K562 (cell line): Measurements from ENCODE around the gene MFN1. TPM values are rescaled to one million over a fixed set of nuclear protein-coding genes. Genes with fewer than 3 reads are reported as not detected.

ENCODE experiments used
- ATAC-seq: fragments of 200-7000 bp; cut with Tn5 transposase; 3 replicates; pipeline ENCODE4 v1.9.1; 2020; ENCODE audit warnings: moderate library complexity
- BruUV-seq: library from RNA; stranded (reverse); fragments of 400-500 nt; replicated peaks from 2 replicates; lab custom pipeline; 2021; lab: Mats Ljungman, UMichigan
- CTCF ChIA-PET: fragments of 300-600 bp; formaldehyde crosslinking; extraction: SDS; loops from one replicate; lab custom pipeline; 2021; ENCODE audit warnings: low intra/inter-chr PET ratio; lab: Yijun Ruan, JAX
- POLR2A ChIA-PET: fragments of 300-600, 350-650 bp; sonication (Branson Sonifier 250); formaldehyde crosslinking; extraction: SDS; loops from one replicate; lab custom pipeline; 2021; ENCODE audit warnings: antibody characterized with exemption, inconsistent platforms; lab: Yijun Ruan, JAX
- DNase-seq, 4 experiments: peaks; one replicate each; pipeline versions ENCODE4 v3.0.0 to v3.0.0-alpha.2; 2011 to 2018; ENCODE audit warnings: low spot score in 3 of 4, mixed read lengths in 3 of 4; ENCODE audit errors: extremely low read depth in 1 of 4
- FAIRE-seq: peaks from 2 replicates; lab custom pipeline; 2011; peaks lifted over from hg19 to GRCh38; lab: Jason Lieb, UNC
- H2AFZ ChIP-seq: 2 replicates; pipeline ENCODE4 v1.6.0; 2011; ENCODE audit warnings: low read depth, low read length, control low read depth, inconsistent platforms
- H3K27ac ChIP-seq: fragments of 200-600 bp; 3 replicates; pipeline ENCODE4 v1.8.0; 2011; ENCODE audit warnings: low read depth, mild to moderate bottlenecking, control low read depth, inconsistent platforms, low read length, moderate library complexity, mixed read lengths; ENCODE audit errors: extremely low read depth
- H3K27me3 ChIP-seq, 2 experiments: fragments of 300-600 bp in 1 of 2; 2 replicates in 1 of 2; 3 replicates in 1 of 2; pipeline versions ENCODE4 v1.6.0 to v1.8.0; 2011; ENCODE audit warnings: inconsistent platforms in 2 of 2, low read length in 2 of 2, mild to moderate bottlenecking in 1 of 2, mixed read lengths in 1 of 2, moderate library complexity in 1 of 2; ENCODE audit not compliant: control insufficient read depth in 2 of 2, insufficient read depth in 2 of 2
- H3K36me3 ChIP-seq: fragments of 300-600 bp; 3 replicates; pipeline ENCODE4 v1.8.0; 2011; ENCODE audit warnings: mild to moderate bottlenecking, low read length, inconsistent platforms; ENCODE audit not compliant: control insufficient read depth, insufficient read depth
- H3K4me1 ChIP-seq, 2 experiments: fragments of 200-600 bp in 1 of 2; replicated peaks in 1 of 2; 2 replicates in 1 of 2; 3 replicates in 1 of 2; pipeline versions ENCODE4 v1.5.1 to v1.8.0; 2011; ENCODE audit warnings: inconsistent platforms in 2 of 2, low read length in 2 of 2, mild to moderate bottlenecking in 1 of 2, mixed read lengths in 1 of 2, moderate library complexity in 1 of 2; ENCODE audit not compliant: control insufficient read depth in 2 of 2, insufficient read depth in 2 of 2
- H3K4me2 ChIP-seq: 2 replicates; pipeline ENCODE4 v1.6.1; 2011; ENCODE audit warnings: low read length, control low read depth, inconsistent platforms, mixed read lengths; ENCODE audit not compliant: insufficient read depth
- H3K4me3 ChIP-seq: fragments of 200-600 bp; sonication (generic), shearing (Covaris generic); 2 replicates; pipeline ENCODE4 v1.5.1; 2016; ENCODE audit warnings: control low read depth, inconsistent platforms
- H3K79me2 ChIP-seq: fragments of 200-600 bp; 3 replicates; pipeline ENCODE4 v1.8.0; 2011; ENCODE audit warnings: low read length, inconsistent platforms; ENCODE audit not compliant: control insufficient read depth, insufficient read depth
- H3K9ac ChIP-seq, 2 experiments: 2 replicates each; pipeline versions ENCODE4 v1.6.0 to v1.6.1; 2011; ENCODE audit warnings: low read depth in 2 of 2, low read length in 2 of 2, control low read depth in 1 of 2, inconsistent platforms in 1 of 2, mild to moderate bottlenecking in 1 of 2, mixed read lengths in 1 of 2; ENCODE audit not compliant: insufficient read depth in 1 of 2
- H3K9me1 ChIP-seq: one replicate; pipeline ENCODE4 v1.6.0; 2011; ENCODE audit warnings: inconsistent platforms, mild to moderate bottlenecking, low read length, moderate library complexity; ENCODE audit not compliant: control insufficient read depth, insufficient read depth
- H3K9me3 ChIP-seq: replicated peaks from 2 replicates; pipeline ENCODE4 v1.5.1; 2011; ENCODE audit warnings: low read depth, low read length, inconsistent platforms; ENCODE audit not compliant: control insufficient read depth, insufficient read depth
- H4K20me1 ChIP-seq: replicated peaks from 2 replicates; pipeline ENCODE4 v1.6.1; 2011; ENCODE audit warnings: low read length, inconsistent platforms, mixed read lengths; ENCODE audit not compliant: control insufficient read depth, insufficient read depth
- ARID4B ChIP-seq: sonication (generic); formaldehyde crosslinking; IDR thresholded peaks from 2 replicates; pipeline ENCODE4 v1.8.0; 2022; ENCODE audit warnings: mild to moderate bottlenecking, missing genetic modification reagents
- CBX3 ChIP-seq, 2 experiments: IDR thresholded peaks; 1 replicate in 1 of 2; 2 replicates in 1 of 2; pipeline ENCODE4 v1.6.1; 2012; ENCODE audit warnings: inconsistent platforms in 2 of 2, low read length in 2 of 2, borderline replicate concordance in 1 of 2, control low read depth in 1 of 2
- CHD2 ChIP-seq: IDR thresholded peaks from 2 replicates; pipeline ENCODE4 v1.6.1; 2011; ENCODE audit warnings: low read depth, low read length
- ELF2 ChIP-seq: fragments of 250-450 bp; sonication (Bioruptor Pico); IDR thresholded peaks from 2 replicates; pipeline ENCODE4 v1.5.0; 2021; ENCODE audit warnings: mild to moderate bottlenecking
- ESRRA ChIP-seq: fragments of 450-650 bp; IDR thresholded peaks from 2 replicates; pipeline ENCODE4 v1.6.1; 2014; ENCODE audit warnings: low read depth, mild to moderate bottlenecking, moderate library complexity, borderline replicate concordance
- POLR2B ChIP-seq: fragments of 450-650 bp; IDR thresholded peaks from 2 replicates; pipeline ENCODE4 v1.6.1; 2018; ENCODE audit warnings: low read depth; ENCODE audit not compliant: partially characterized antibody
- PPARD ChIP-seq: fragments of 250-450 bp; sonication (Bioruptor Pico); IDR thresholded peaks from 2 replicates; pipeline ENCODE4 v1.8.0; 2022; ENCODE audit warnings: inconsistent platforms, mild to moderate bottlenecking, moderate library complexity
- SMAD4 ChIP-seq: fragments of 250-450 bp; sonication (Bioruptor Pico); conservative IDR thresholded peaks from 2 replicates; pipeline ENCODE4 v1.8.0; 2021; ENCODE audit warnings: inconsistent platforms, mild to moderate bottlenecking, moderate library complexity
- ZKSCAN3 ChIP-seq: fragments of 250-450 bp; sonication (Bioruptor Pico); IDR thresholded peaks from 2 replicates; pipeline ENCODE4 v1.4.0; 2020
- WGBS: fragments of 100-300 bp; shearing (Covaris generic); methylation state at CpG from one replicate; pipeline ENCODE4 v1.1.6; 2016; ENCODE audit warnings: low coverage, mixed read lengths; ENCODE audit not compliant: insufficient coverage; ENCODE audit errors: missing lambda C conversion rate; 5-methylcytosine and 5-hydroxymethylcytosine counted together
- in situ Hi-C: fragments of 300-500 bp; cut with MboI; formaldehyde crosslinking; loops from 4 replicates; pipeline ENCODE4 v1.15.0; 2018; ENCODE audit warnings: inconsistent platforms, mixed read lengths
- intact Hi-C: fragments of 100-400 bp; cut with micrococcal nuclease; formaldehyde crosslinking; loops from 2 replicates; pipeline ENCODE4 v1.14.2; 2022
- polyA plus RNA-seq, 8 experiments: library from polyadenylated mRNA; depleted of rRNA in 4 of 8; stranded (reverse) in 5 of 8; unstranded in 3 of 8; fragments of >200 nt; fragmentation: Nextera tagmentation in 2 of 8; fragmentation: Illumina TruSeq in 1 of 8; extraction: Ambion mirVana in 2 of 8; extraction: Trizol in 1 of 8; gene quantifications; 2 replicates each; pipeline versions ENCODE4 v1.2.1 to v1.2.3, GENCODE V29; 2011 to 2014; ENCODE audit warnings: inconsistent platforms in 1 of 8, missing spikeins in 1 of 8
- total RNA-seq, 7 experiments: library from RNA; depleted of rRNA in 6 of 7; stranded (reverse); fragments of >200 nt in 6 of 7; fragmentation: Illumina TruSeq in 2 of 7; extraction: Trizol in 2 of 7; gene quantifications; 2 replicates each; pipeline versions ENCODE4 v1.2.1 to v1.2.3, GENCODE V29; 2011 to 2021; ENCODE audit warnings: low replicate concordance in 1 of 7
- TF ChIP-seq, protein P1 (sequence below): fragments of 450-650 bp; IDR thresholded peaks from 2 replicates; pipeline ENCODE4 v1.6.1; 2017; ENCODE audit warnings: antibody characterized with exemption, mild to moderate bottlenecking

MFN1 gene
- total and polyA plus RNA-seq, 9 of the 15 experiments (the other 6 are each of a cell fraction or from before 2014, with no cell fraction given) = 10.5 to 42.7 (median 22.6) TPM

- TF ChIP-seq ARID4B (CRISPR knock-in tag) (no peak), ELF2 (CRISPR knock-in tag) (no peak), PPARD (CRISPR knock-in tag) (no peak), ESRRA (no peak), ZKSCAN3 (CRISPR knock-in tag) (no peak), POLR2B (no peak), CBX3 (IDR thresholded peaks at IDR 0.05; ENCODE audit: borderline replicate concordance in 1 of 2, low read length in 2 of 2) (0 out of 3 replicates have a peak, but pooled peaks of 1 of the 2 experiments have one; percentile 13), CHD2 (no peak), SMAD4 (CRISPR knock-in tag) (0 out of 2 replicates have a peak, but pooled peaks have one; percentile 15)
- TF ChIP-seq, protein P1, sequence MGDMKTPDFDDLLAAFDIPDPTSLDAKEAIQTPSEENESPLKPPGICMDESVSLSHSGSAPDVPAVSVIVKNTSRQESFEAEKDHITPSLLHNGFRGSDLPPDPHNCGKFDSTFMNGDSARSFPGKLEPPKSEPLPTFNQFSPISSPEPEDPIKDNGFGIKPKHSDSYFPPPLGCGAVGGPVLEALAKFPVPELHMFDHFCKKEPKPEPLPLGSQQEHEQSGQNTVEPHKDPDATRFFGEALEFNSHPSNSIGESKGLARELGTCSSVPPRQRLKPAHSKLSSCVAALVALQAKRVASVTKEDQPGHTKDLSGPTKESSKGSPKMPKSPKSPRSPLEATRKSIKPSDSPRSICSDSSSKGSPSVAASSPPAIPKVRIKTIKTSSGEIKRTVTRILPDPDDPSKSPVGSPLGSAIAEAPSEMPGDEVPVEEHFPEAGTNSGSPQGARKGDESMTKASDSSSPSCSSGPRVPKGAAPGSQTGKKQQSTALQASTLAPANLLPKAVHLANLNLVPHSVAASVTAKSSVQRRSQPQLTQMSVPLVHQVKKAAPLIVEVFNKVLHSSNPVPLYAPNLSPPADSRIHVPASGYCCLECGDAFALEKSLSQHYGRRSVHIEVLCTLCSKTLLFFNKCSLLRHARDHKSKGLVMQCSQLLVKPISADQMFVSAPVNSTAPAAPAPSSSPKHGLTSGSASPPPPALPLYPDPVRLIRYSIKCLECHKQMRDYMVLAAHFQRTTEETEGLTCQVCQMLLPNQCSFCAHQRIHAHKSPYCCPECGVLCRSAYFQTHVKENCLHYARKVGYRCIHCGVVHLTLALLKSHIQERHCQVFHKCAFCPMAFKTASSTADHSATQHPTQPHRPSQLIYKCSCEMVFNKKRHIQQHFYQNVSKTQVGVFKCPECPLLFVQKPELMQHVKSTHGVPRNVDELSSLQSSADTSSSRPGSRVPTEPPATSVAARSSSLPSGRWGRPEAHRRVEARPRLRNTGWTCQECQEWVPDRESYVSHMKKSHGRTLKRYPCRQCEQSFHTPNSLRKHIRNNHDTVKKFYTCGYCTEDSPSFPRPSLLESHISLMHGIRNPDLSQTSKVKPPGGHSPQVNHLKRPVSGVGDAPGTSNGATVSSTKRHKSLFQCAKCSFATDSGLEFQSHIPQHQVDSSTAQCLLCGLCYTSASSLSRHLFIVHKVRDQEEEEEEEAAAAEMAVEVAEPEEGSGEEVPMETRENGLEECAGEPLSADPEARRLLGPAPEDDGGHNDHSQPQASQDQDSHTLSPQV = peak; percentile 43; the same call in 1 of the 2 replicates
- Histone ChIP-seq H4K20me1 (no peaks in the 10 kb centered on the region), H3K4me3 (no peak overlapping the region), H3K9ac (no peak overlapping the region), H3K27ac (peak overlapping the region; percentile 42; the same call in 1 of the 3 replicates), H3K36me3 (peaks cover 41% of the 10 kb centered on the region), H3K4me1 (peaks cover 4 to 17% of the 10 kb centered on the region in 2 experiments; a peak in 4 of 5 replicates), H3K79me2 (no peaks in the 10 kb centered on the region), H3K4me2 (no peak overlapping the region), H3K9me3 (no peaks in the 10 kb centered on the region), H3K27me3 (no peaks in the 10 kb centered on the region), H2AFZ (no peak overlapping the region), H3K9me1 (no peaks in the 10 kb centered on the region)
- POLR2A ChIA-PET = interaction anchor here (0.6 to 1.6 kb wide), 6 partner anchors 9 to 188 kb away, joined by 3 to 7 read pairs (median 3); no protein-coding TSS in a partner anchor
- WGBS = 73% methylated on average over 6 of the region's 6 CpGs
- in situ Hi-C loops = no loop called here
- peak; percentile 30 for ATAC-seq
- FAIRE-seq = no peak
- DNase-seq = peak in 1 of 4 experiments; percentile 51
- no TSS peak for BruUV-seq
- intact Hi-C loops = no loop called here
- CTCF ChIA-PET = no interaction called here
These were observed 26.4 kb downstream of the MFN1 start for GRCh38 chr3:179373938-179374337.
